ENCODE measurements around the gene TRIM13.

DNA sequence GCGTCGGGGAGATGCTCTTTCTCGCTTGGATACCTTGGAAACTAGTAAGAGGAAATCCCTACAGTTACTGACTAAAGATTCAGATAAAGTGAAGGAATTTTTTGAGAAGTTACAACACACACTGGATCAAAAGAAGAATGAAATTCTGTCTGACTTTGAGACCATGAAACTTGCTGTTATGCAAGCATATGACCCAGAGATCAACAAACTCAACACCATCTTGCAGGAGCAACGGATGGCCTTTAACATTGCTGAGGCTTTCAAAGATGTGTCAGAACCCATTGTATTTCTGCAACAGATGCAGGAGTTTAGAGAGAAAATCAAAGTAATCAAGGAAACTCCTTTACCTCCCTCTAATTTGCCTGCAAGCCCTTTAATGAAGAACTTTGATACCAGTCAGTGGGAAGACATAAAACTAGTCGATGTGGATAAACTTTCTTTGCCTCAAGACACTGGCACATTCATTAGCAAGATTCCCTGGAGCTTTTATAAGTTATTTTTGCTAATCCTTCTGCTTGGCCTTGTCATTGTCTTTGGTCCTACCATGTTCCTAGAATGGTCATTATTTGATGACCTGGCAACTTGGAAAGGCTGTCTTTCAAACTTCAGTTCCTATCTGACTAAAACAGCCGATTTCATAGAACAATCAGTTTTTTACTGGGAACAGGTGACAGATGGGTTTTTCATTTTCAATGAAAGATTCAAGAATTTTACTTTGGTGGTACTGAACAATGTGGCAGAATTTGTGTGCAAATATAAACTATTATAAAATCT, 15.7 kb downstream of the TRIM13 start:
- no peak for TF ChIP-seq ZFYVE20 (CRISPR knock-in tag; IDR thresholded peaks at IDR 0.05; ENCODE audit: borderline replicate concordance, low read depth)
- TF ChIP-seq WIZ (CRISPR knock-in tag; IDR thresholded peaks at IDR 0.05), result no peak
- TF ChIP-seq MATR3 (CRISPR knock-in tag; IDR thresholded peaks at IDR 0.05), result no peak
- no peak for TF ChIP-seq SOX6 (IDR thresholded peaks at IDR 0.05)
- no peak for TF ChIP-seq SOX6 (CRISPR knock-in tag; IDR thresholded peaks at IDR 0.05)
- no peak for TF ChIP-seq EZH2 (conservative IDR thresholded peaks at IDR 0.05; ENCODE audit: low read depth, low read length)
- TF ChIP-seq BRD4 (CRISPR knock-in tag; IDR thresholded peaks at IDR 0.05), result no peak
